Fibroblast of the aortic adventitia (primary cell): ENCODE measurements around the gene TNFRSF21. TPM values are rescaled to one million over a fixed set of nuclear protein-coding genes. Genes with fewer than 3 reads are reported as not detected.

ENCODE experiments used
- DNase-seq: peaks from one replicate; pipeline ENCODE4 v3.0.0-alpha.2; 2010; ENCODE audit warnings: low read depth
- H3K4me3 ChIP-seq: 2 replicates; pipeline ENCODE4 v1.5.1; 2011; ENCODE audit warnings: low read depth, mild to moderate bottlenecking, control low read depth, low read length, moderate library complexity
- total RNA-seq: library from RNA; depleted of rRNA; stranded (reverse); fragments of >200 nt; gene quantifications from 2 replicates; pipeline ENCODE4 v1.2.3, GENCODE V29; 2012; ENCODE audit warnings: low replicate concordance
- TF ChIP-seq, protein P1 (sequence below): IDR thresholded peaks from 2 replicates; pipeline ENCODE4 v1.5.1; 2011; ENCODE audit warnings: mild to moderate bottlenecking, low read length, control low read depth, inconsistent platforms; ENCODE audit not compliant: insufficient read depth

Gene TNFRSF21
- total RNA-seq, 1 donor, result 17.7 TPM

DNA sequence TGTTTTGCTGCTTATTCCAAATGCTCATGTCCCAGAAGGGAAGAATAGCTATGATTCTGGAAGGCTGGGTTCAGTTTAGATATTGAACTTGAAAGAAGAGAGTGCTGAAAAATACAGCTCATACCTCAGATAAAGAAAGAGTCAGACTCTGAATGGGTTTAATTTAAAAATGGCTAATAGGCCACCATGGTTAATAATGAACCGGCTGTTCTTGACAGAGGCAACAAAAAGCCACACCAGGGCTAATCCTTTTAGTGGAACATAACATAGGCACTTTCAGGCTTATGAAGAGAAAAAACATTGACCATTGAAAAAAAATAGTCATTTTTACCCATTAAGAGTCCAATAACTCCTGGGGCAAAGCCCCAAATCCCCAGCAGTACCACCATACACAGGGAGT is 59.4 kb downstream of the TNFRSF21 start:
- TF ChIP-seq, protein P1, sequence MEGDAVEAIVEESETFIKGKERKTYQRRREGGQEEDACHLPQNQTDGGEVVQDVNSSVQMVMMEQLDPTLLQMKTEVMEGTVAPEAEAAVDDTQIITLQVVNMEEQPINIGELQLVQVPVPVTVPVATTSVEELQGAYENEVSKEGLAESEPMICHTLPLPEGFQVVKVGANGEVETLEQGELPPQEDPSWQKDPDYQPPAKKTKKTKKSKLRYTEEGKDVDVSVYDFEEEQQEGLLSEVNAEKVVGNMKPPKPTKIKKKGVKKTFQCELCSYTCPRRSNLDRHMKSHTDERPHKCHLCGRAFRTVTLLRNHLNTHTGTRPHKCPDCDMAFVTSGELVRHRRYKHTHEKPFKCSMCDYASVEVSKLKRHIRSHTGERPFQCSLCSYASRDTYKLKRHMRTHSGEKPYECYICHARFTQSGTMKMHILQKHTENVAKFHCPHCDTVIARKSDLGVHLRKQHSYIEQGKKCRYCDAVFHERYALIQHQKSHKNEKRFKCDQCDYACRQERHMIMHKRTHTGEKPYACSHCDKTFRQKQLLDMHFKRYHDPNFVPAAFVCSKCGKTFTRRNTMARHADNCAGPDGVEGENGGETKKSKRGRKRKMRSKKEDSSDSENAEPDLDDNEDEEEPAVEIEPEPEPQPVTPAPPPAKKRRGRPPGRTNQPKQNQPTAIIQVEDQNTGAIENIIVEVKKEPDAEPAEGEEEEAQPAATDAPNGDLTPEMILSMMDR, result no peak
- H3K4me3 ChIP-seq, result no peak overlapping the region
- no peak for DNase-seq

DNA sequence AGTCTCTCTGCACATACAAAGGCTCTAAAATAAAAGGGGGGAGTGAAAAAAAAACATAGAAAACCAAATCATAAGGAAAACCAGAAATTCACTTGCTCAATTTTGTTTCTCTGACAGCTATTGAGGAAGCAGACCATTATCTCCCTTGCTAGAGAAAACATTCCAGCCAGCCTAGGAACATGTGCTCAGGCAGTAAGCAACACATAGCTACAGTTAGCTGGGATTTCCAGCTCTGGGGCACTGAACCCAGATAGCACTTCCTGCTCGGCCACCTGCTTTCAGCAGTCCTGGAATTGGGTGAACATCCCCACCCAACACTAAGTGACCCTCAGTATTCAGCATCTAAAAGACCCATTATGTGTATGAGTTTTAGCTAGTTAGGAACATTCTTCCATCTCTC is 61.3 kb downstream of the TNFRSF21 start:
- TF ChIP-seq, protein P1, result no peak
- H3K4me3 ChIP-seq, result no peak overlapping the region
- DNase-seq, result no peak

DNA sequence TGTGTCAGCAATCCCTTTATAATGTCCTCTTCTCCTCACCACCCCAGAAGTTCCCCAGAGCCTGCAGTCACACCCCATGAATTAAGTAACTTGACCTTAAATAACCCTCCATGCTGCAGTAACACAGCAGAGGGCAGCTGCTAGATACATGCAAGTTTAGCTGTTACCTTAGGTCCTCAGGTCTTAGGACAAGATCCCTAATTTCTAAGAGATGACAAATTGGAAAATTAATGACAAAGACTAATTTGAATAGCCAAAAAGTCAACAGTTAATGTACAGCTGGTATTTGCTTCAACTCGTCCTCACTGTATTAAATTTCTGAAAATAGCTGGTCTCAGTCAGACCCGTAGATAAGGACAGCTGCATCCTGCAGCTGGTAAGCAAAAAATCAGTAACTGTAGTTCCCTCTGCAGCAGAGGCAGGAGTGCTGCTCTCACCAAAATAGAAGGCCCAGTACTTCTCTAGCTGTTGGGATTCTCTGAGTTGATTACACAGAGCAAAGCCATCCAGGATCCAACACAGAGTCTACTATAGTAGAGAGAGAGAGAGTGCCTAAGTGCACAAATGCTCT is 62.4 kb downstream of the TNFRSF21 start:
- no peak overlapping the region for H3K4me3 ChIP-seq
- TF ChIP-seq, protein P1, result no peak
- DNase-seq, result no peak

DNA sequence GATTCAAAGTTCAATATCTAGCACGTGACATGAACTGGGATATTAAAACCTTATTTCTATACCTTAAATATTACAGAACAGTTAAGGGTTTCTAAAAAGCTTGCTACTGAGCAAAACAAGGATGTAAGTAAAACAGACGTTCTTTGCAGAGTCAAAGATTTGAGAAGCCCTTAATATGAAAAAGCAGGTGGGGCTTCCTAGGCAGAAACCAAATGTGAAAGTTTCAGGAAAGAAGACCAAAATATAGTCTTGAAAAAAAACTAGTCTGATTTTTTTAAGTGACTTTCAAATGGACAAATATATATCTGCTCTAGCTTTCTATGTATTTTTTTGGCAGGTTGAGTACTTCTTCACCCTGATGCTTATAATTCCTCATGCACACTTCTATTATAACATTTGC is 63.2 kb downstream of the TNFRSF21 start:
- H3K4me3 ChIP-seq, result no peak overlapping the region
- TF ChIP-seq, protein P1, result no peak
- no peak for DNase-seq

DNA sequence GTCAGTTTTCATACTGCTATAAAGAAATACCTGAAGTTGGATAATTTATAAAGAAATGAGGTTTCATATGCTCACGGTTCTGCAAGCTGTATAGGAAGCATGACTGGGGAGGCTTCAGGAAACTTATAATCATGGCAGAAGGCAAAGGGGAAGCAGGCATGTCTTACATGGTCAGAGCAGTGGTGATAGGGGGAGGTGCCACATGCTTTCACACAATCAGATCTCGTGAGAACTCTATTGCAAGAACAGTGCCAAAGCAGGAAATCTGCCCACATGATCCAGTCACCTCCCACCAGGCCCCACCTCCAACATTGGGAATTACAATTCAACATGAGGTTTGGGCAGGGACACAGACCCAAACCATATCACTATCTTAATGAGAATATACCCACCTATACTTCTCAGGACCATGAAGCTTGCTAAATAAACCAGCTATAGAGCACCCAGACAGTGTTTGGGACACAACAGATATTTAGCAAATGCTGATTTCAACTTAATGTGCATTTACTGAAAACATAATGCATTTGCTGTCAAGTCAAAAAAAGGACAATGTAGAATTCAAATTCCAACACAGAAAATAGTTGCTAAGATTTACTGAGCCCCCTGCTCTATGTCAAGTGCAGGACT is 63.8 kb downstream of the TNFRSF21 start:
- H3K4me3 ChIP-seq, result no peak overlapping the region
- DNase-seq, result no peak
- TF ChIP-seq, protein P1, result no peak

DNA sequence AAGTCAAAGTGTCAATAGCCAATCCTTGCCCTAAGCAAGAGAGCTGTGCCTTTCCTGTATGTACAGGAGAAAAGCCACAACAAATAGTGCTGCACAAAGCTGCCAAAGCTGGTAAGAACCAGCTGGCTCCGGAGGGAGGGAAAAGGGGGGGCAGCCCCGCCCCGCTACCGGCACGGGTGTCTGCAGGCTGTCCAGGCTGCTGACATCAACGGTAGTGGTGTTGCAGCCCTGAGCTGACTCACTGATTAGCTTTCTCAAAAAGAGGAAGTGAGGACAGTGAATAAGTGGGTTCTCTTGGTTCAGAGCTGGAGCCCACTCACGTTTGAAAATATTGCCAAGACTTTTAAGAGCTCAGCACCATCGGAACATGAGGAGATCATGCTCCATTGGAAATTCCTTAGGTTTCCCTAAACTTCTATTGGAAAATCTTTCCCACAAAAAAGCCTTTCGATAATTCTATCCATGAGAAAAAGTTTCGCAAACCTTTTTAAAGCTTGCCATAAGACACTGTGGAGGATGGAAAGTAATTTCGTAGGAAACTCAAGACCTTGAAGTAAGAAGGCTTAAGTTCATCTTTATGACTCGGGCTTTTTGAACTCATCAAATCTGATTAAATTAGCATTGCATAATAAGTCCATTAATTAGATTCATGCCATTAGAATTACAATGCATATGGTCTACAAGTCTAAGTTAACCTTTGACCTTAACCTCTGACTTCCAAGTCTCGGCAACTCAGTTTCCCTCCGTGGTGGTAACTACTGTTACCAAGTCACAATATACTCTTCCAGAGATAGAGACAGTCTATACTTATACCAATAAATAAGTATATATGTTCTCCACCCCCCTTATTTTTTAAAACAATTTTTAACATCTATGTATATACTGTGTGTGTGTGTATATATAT is 67.0 kb downstream of the TNFRSF21 start:
- DNase-seq, result peak; percentile 90
- H3K4me3 ChIP-seq, result no peak overlapping the region
- TF ChIP-seq, protein P1, result no peak
